HepG2 (cell line): ENCODE measurements around the gene RARG. TPM values are rescaled to one million over a fixed set of nuclear protein-coding genes. Genes with fewer than 3 reads are reported as not detected.

ENCODE experiments used
- BCL3 ChIP-seq: sonication (generic); formaldehyde crosslinking; IDR thresholded peaks from 2 replicates; pipeline ENCODE4 v1.5.1; 2020; ENCODE audit warnings: mild to moderate bottlenecking, missing genetic modification reagents, moderate library complexity
- EP300 ChIP-seq, 3 experiments: sonication (generic) in 1 of 3; formaldehyde crosslinking in 1 of 3; IDR thresholded peaks; 2 replicates each; pipeline versions ENCODE4 v1.5.1 to v1.6.1; 2011 to 2020; ENCODE audit warnings: low read depth in 2 of 3, low read length in 2 of 3, borderline replicate concordance in 1 of 3, improper control_type of control experiment in 1 of 3, mild to moderate bottlenecking in 1 of 3, missing genetic modification reagents in 1 of 3, moderate library complexity in 1 of 3
- ETV6 ChIP-seq: sonication (generic); formaldehyde crosslinking; conservative IDR thresholded peaks from 2 replicates; pipeline ENCODE4 v1.4.0; 2020; ENCODE audit warnings: missing genetic modification reagents
- FOXO1 ChIP-seq: sonication (generic); formaldehyde crosslinking; IDR thresholded peaks from 2 replicates; pipeline ENCODE4 v1.4.0; 2020; ENCODE audit warnings: missing genetic modification reagents
- KLF15 ChIP-seq: sonication (generic); formaldehyde crosslinking; IDR thresholded peaks from 2 replicates; pipeline ENCODE4 v1.8.1; 2023; ENCODE audit warnings: borderline replicate concordance, mild to moderate bottlenecking, inconsistent platforms, missing genetic modification reagents, mixed read lengths
- MAX ChIP-seq: IDR thresholded peaks from 2 replicates; pipeline ENCODE4 v1.6.1; 2012; ENCODE audit warnings: inconsistent platforms
- MIER3 ChIP-seq: IDR thresholded peaks from 2 replicates; pipeline ENCODE4 v1.6.1; 2016; ENCODE audit warnings: missing compliant biosample characterization, borderline replicate concordance
- MXI1 ChIP-seq: IDR thresholded peaks from 3 replicates; pipeline ENCODE4 v1.6.1; 2012; ENCODE audit warnings: low read depth, low read length, inconsistent platforms, borderline replicate concordance
- MYPOP ChIP-seq: sonication (generic); formaldehyde crosslinking; IDR thresholded peaks from 2 replicates; pipeline ENCODE4 v1.8.1; 2023; ENCODE audit warnings: mild to moderate bottlenecking, moderate library complexity, missing genetic modification reagents
- NBN ChIP-seq: fragments of 450-650 bp; conservative IDR thresholded peaks from 2 replicates; pipeline ENCODE4 v1.6.1; 2017
- PRPF4 ChIP-seq: fragments of 200-400 bp; formaldehyde crosslinking; IDR thresholded peaks from 2 replicates; pipeline ENCODE4 v1.6.1; 2016; ENCODE audit warnings: low read length, low read depth; ENCODE audit not compliant: poor library complexity, severe bottlenecking
- RARA ChIP-seq: IDR thresholded peaks from 2 replicates; pipeline ENCODE4 v1.6.1; 2016; ENCODE audit warnings: missing genetic modification reagents, missing compliant biosample characterization
- RBM39 ChIP-seq: fragments of 200-400 bp; formaldehyde crosslinking; IDR thresholded peaks from one replicate; pipeline ENCODE4 v1.6.1; 2018; ENCODE audit warnings: antibody characterized with exemption, mild to moderate bottlenecking, low read depth, low read length; ENCODE audit not compliant: poor library complexity, severe bottlenecking
- RFX1 ChIP-seq: fragments of 450-650 bp; IDR thresholded peaks from 2 replicates; pipeline ENCODE4 v1.6.1; 2017
- SOX6 ChIP-seq, 2 experiments: fragments of 450-650 bp in 1 of 2; sonication (generic) in 1 of 2; formaldehyde crosslinking in 1 of 2; IDR thresholded peaks; 2 replicates each; pipeline versions ENCODE4 v1.4.0 to v1.6.1; 2017 to 2020; ENCODE audit warnings: antibody characterized with exemption in 1 of 2, mild to moderate bottlenecking in 1 of 2, missing genetic modification reagents in 1 of 2
- SRSF4 ChIP-seq: fragments of 200-400 bp; formaldehyde crosslinking; IDR thresholded peaks from one replicate; pipeline ENCODE4 v1.6.1; 2018; ENCODE audit warnings: mild to moderate bottlenecking, low read depth, low read length, moderate library complexity; ENCODE audit not compliant: poor library complexity, severe bottlenecking
- STAT5B ChIP-seq: sonication (generic); formaldehyde crosslinking; IDR thresholded peaks from 2 replicates; pipeline ENCODE4 v1.4.0; 2020; ENCODE audit warnings: missing genetic modification reagents
- TFAP4 ChIP-seq: sonication (generic); IDR thresholded peaks from 2 replicates; pipeline ENCODE4 v1.6.1; 2016; ENCODE audit warnings: low read depth, borderline replicate concordance
- ZHX1 ChIP-seq: sonication (generic); formaldehyde crosslinking; IDR thresholded peaks from 2 replicates; pipeline ENCODE4 v1.8.1; 2022; ENCODE audit warnings: low read depth, mild to moderate bottlenecking, missing genetic modification reagents
- ZMAT5 ChIP-seq: sonication (generic); formaldehyde crosslinking; IDR thresholded peaks from 2 replicates; pipeline ENCODE4 v1.5.0; 2020; ENCODE audit warnings: mild to moderate bottlenecking, low read depth, missing genetic modification reagents, borderline replicate concordance
- ZNF331 ChIP-seq: sonication (generic); formaldehyde crosslinking; IDR thresholded peaks from 2 replicates; pipeline ENCODE4 v1.4.0; 2020; ENCODE audit warnings: missing genetic modification reagents
- ZNF501 ChIP-seq: sonication (generic); formaldehyde crosslinking; IDR thresholded peaks from 2 replicates; pipeline ENCODE4 v1.5.1; 2020; ENCODE audit warnings: mild to moderate bottlenecking, moderate library complexity, missing genetic modification reagents
- polyA plus RNA-seq, 8 experiments: library from polyadenylated mRNA; depleted of rRNA in 3 of 8; stranded (reverse) in 7 of 8; unstranded in 1 of 8; fragments of >200 nt; fragmentation: Illumina TruSeq in 4 of 8; extraction: Trizol in 4 of 8; gene quantifications; 2 replicates each; pipeline versions ENCODE4 v1.2.1 to v1.2.3, GENCODE V29; 2011 to 2016; ENCODE audit warnings: low read depth in 4 of 8, missing spikeins in 1 of 8, mixed read lengths in 1 of 8; ENCODE audit not compliant: insufficient read depth in 1 of 8
- total RNA-seq, 5 experiments: library from RNA; depleted of rRNA; stranded (reverse); fragments of >200 nt; fragmentation: Illumina TruSeq; extraction: Trizol; gene quantifications; 2 replicates each; pipeline ENCODE4 v1.2.3, GENCODE V29; 2016; ENCODE audit warnings: low read depth in 1 of 5

Gene RARG
- total and polyA plus RNA-seq, 2 of the 13 experiments (the other 11 are each of a cell fraction or from before 2014, with no cell fraction given): 0.77 to 1.5 TPM

- TF ChIP-seq RBM39 (peak; percentile 57), RFX1 (no peak), RARA (CRISPR knock-in tag) (0 out of 2 replicates have a peak, but pooled peaks have one; percentile 9), ZNF331 (CRISPR knock-in tag) (0 out of 2 replicates have a peak, but pooled peaks have one; percentile 33), KLF15 (CRISPR knock-in tag) (no peak; the same call in 1 of the 2 replicates), MXI1 (peak; percentile 81; the same call in 2 of the 3 replicates), ZMAT5 (CRISPR knock-in tag) (no peak), ETV6 (CRISPR knock-in tag) (peak; percentile 74; the same call in 1 of the 2 replicates), ZNF501 (CRISPR knock-in tag) (peak; percentile 94), BCL3 (CRISPR knock-in tag) (no peak), SOX6 (IDR thresholded peaks at IDR 0.05) (no peak), SOX6 (CRISPR knock-in tag; IDR thresholded peaks at IDR 0.05) (peak; percentile 42; the same call in 1 of the 2 replicates), EP300 (IDR thresholded peaks at IDR 0.05; ENCODE audit: low read depth in 2 of 2, low read length in 2 of 2) (no peak), EP300 (CRISPR knock-in tag; IDR thresholded peaks at IDR 0.05; ENCODE audit: borderline replicate concordance) (peak; percentile 72), TFAP4 (no peak), PRPF4 (no peak), FOXO1 (peak; percentile 61), SRSF4 (no peak), NBN (no peak), ZHX1 (0 out of 2 replicates have a peak, but pooled peaks have one; percentile 52), MIER3 (CRISPR knock-in tag) (0 out of 2 replicates have a peak, but pooled peaks have one; percentile 51), MYPOP (peak; percentile 91), STAT5B (CRISPR knock-in tag) (no peak), MAX (peak; percentile 56)
These were observed 36.1 kb upstream of the RARG start, which contains the start of gene ESPL1 (continued) for GRCh38 chr12:53267999-53268629.
